WERI-Rb-1 (cell line): Measurements from ENCODE around the gene GCN1.

Source experiments
- DNase-seq: peaks from one replicate; pipeline ENCODE4 v3.0.0-alpha.2; 2020
- H3K27ac ChIP-seq: fragments of 250-450 bp; sonication (Bioruptor Pico); 2 replicates; pipeline ENCODE4 v1.5.1; 2020; ENCODE audit warnings: mild to moderate bottlenecking, moderate library complexity
- H3K27me3 ChIP-seq: fragments of 250-450 bp; sonication (Bioruptor Pico); 2 replicates; pipeline ENCODE4 v1.5.1; 2021; ENCODE audit warnings: mild to moderate bottlenecking, low read depth, moderate library complexity; ENCODE audit not compliant: insufficient read depth, severe bottlenecking
- H3K36me3 ChIP-seq: fragments of 250-450 bp; sonication (Bioruptor Pico); 2 replicates; pipeline ENCODE4 v1.5.1; 2020; ENCODE audit warnings: mild to moderate bottlenecking, moderate library complexity
- H3K4me3 ChIP-seq: 2 replicates; pipeline ENCODE4 v1.5.1; 2011; ENCODE audit warnings: low read depth, mild to moderate bottlenecking, control low read depth, low read length
- H3K9me3 ChIP-seq: fragments of 250-450 bp; sonication (Bioruptor Pico); 2 replicates; pipeline ENCODE4 v1.5.1; 2021; ENCODE audit warnings: mild to moderate bottlenecking, moderate library complexity; ENCODE audit not compliant: severe bottlenecking
- CTCF ChIP-seq: IDR thresholded peaks from 2 replicates; pipeline ENCODE4 v1.5.1; 2011; ENCODE audit warnings: low read depth, mild to moderate bottlenecking, control low read depth, inconsistent platforms, low read length

Gene GCN1

DNA sequence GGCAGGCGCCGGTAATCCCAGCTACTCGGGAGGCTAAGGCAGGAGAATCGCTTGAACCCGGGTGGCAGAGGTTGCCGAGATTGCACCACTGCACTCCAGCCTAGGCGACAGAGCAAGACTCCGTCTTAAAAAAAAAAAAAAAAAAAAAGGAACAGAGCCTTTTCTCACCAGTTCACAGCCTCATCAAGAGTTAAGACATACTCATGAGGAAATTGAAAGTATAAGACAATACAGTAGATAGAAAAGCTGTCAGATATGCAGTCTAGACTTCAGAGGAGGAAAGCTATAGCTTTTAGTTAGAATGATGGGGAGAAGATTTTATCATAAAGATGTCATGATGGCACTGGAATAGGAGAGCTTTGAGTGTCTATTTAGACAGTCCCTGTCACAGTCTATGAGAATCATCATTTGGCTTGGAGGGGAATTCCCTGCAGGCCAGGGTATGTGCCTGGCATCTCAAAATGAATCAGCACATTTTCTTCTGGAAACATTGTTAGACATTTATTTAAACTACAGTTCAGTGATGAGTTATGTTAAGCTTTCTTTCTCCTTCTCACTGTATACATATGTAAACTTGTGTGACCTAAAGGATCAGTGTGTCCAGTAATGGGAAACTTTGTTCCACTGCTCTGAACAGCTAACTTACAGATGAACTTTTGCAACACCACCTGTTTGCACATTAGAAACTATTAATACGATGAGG, 75.1 kb downstream of the GCN1 start:
- H3K27ac ChIP-seq: no peak overlapping the region
- no peaks in the 10 kb centered on the region for H3K9me3 ChIP-seq
- TF ChIP-seq CTCF: no peak
- no peak for DNase-seq
- no peaks in the 10 kb centered on the region for H3K27me3 ChIP-seq
- H3K4me3 ChIP-seq: no peak overlapping the region
- peaks cover 20% of the 10 kb centered on the region for H3K36me3 ChIP-seq

DNA sequence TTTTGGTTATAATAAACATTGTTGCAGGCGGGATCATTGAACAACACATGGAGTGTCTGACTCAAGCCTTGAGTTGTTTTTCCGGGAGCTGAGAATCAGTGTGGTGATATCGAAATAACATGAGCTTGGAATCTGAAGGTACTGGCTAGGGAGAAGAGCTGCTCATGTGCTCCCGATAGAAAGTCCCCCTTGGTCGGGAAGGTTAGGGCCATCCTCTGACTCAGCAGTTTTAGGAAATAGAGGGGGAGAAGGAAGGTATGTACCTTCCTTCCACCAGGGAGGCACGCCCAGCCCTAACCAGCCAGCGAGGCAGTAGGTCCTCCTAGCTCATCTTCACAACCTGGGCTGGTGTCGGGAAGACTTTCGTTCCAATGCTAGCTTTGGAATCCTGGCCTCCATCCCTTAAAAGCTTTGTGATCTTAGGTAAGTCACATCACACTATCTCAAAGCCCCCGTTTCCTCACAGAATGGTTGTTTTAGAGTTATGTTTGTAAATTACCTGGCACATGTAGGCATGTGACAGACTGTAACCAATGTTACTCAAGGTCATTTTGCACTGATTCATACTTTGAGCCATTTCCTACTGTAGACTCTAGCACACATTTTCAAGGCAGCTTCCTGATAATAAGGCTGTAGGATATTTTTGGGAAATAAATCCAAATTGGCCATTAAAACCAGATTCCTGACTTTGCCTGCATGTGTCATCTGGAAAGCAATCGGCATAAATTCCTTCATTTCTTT, 76.0 kb downstream of the GCN1 start:
- Histone ChIP-seq H3K9me3 (no peaks in the 10 kb centered on the region), H3K4me3 (no peak overlapping the region), H3K36me3 (peaks cover 27% of the 10 kb centered on the region), H3K27me3 (no peaks in the 10 kb centered on the region), H3K27ac (no peak overlapping the region)
- TF ChIP-seq CTCF: no peak
- no peak for DNase-seq

DNA sequence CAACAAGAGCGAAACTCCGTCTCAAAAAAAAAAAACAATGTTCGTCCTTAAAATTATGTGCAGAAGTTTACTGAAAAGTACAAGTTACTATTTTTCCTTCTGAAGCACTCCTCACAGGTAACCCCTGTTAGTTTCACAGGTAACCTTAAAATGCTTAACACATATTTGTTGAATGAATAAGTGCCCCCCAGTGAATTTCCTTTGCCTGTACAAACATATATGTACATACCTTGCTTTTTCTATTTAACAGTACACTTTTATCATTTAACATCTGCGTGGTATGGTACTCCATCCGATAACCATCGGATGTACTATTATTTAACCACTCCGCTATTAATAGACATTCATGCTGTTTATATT, 76.6 kb downstream of the GCN1 start:
- Histone ChIP-seq H3K9me3 (no peaks in the 10 kb centered on the region), H3K27ac (no peak overlapping the region)
- DNase-seq: no peak

GRCh38 chr12:120116792-120117651, 77.5 kb downstream of the GCN1 start:
- TF ChIP-seq CTCF: no peak

More for the DNA sequence above, 76.6 kb downstream of the GCN1 start:
- Histone ChIP-seq H3K36me3 (peaks cover 27% of the 10 kb centered on the region), H3K27me3 (no peaks in the 10 kb centered on the region), H3K4me3 (peak overlapping the region; percentile 57)
- no peak for TF ChIP-seq CTCF

DNA sequence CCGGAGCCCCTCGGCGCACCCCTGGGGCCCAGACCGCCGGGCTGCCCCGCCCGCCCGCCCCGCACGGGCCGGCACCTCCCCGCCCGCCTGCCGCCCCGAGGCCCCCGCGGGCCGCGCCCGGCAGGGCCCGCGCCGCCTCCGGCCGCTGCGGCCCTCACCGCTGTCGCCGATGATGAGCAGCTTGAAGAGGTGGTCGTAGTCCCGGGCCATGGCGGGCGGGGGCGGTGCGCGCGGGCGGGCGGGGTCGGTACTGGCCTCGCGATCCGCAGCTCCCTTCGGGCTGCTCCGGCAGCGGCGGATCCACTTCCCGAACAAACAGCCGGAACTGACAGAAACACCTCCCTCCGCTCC, 78.1 kb downstream of the GCN1 start, which contains the start of gene RAB35:
RAB35 (minus strand) TSS at position 313 of the 351 bp plus-strand sequence; CDS start at position 210, 103 bp downstream.
- no peaks in the 10 kb centered on the region for H3K9me3 ChIP-seq
- peak within 1 kb of the TSS; percentile 88 for H3K27ac ChIP-seq
- H3K27me3 ChIP-seq: no peaks in the 10 kb centered on the region
- no peak for DNase-seq
- H3K36me3 ChIP-seq: peaks cover 27% of the 10 kb centered on the region
- TF ChIP-seq CTCF: no peak
- peak within 1 kb of the TSS; percentile 57 for H3K4me3 ChIP-seq

More at GRCh38 chr12:120116792-120117651, 77.5 kb downstream of the GCN1 start:
- peaks cover 27% of the 10 kb centered on the region for H3K36me3 ChIP-seq
- peak; percentile 96 for DNase-seq
- H3K9me3 ChIP-seq: no peaks in the 10 kb centered on the region
- no peaks in the 10 kb centered on the region for H3K27me3 ChIP-seq
- peak overlapping the region; percentile 57 for H3K4me3 ChIP-seq
- peak overlapping the region; percentile 88 for H3K27ac ChIP-seq
